Measurements from ENCODE around the gene ITGAE.
"Not testable (repeated sequence)": the region's sequence is repeated elsewhere in the genome, so short reads cannot be mapped to it uniquely, and the experiment has no call there.

The ITGAE gene

DNA sequence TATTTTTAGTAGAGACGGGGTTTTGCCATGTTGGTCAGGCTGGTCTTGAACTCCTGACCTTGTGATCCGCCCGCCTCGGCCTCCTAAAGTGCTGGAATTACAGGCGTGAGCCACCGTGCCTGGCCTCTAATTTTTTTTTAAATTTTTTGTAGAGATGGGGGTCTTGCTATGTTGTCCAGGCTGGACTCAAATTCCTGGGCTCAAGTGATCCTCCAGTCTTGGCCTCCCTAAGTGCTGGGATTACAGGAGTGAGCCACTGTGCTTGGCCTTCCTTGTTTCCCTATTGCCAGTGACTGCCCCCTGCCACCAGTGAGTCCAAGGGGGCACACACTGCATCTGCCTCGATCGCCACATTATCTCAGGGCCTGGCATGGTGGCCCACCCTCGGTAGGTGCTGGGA lies 6.8 kb downstream of the ITGAE start:
- not testable (repeated sequence) for DNase-seq

DNA sequence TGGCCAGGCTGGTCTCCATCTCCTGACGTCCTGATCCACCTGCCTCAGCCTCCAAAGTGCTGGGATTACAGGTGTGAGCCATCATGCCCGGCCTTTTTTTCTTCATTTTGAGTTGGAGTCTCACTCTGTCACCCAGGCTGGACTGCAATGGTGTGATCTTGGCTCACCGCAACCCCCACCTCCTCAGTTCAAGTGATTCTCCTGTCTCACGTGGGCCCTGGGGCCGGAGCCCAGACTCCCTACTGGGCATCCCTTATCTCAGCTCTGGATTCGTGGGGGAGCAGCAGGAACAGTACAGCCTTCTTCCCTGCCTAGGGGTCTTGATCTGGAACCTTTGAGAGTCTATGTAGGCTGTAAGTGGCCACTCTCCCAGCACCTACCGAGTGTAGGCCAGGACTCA lies 7.7 kb downstream of the ITGAE start:
- DNase-seq: not testable (repeated sequence)

DNA sequence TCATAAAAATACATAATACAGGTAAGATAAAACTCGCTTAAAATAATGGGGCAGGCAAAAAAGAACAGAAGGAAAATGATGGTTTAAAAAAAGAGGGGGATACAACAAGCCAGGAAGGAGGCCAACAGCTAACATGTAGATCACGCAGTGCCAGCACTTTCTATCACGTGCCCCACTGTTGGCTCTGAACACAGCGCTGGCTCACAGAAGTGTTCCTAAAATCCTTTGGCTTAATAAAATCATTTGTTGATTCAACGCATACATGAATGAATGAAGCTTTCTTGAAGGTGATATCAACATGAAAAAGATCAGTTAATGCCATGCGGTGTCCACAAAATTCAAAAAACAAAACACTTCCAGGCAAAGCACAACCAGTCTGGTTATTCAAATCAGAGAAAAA lies 8.5 kb downstream of the ITGAE start:
- no peak for DNase-seq

DNA sequence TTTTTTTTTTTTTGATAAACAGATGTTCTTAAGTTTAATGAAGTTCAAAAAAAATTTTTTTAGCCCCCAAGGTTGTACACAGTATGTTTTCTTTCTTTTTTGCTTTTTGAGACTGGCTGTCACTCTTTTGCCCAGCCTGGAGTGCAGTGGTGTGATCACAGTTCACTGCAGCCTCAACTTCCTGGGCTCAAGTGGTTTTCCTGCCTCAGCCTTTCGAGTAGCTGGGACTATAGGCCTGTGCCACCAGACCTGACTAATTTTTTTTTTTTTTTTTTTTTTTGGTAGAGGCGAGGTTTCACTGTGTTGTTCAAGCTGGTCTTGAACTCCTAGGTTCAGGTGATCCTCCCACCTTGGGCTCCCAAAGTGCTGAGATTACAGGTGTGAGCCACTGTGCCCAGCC lies 12.8 kb downstream of the ITGAE start:
- DNase-seq: no peak

DNA sequence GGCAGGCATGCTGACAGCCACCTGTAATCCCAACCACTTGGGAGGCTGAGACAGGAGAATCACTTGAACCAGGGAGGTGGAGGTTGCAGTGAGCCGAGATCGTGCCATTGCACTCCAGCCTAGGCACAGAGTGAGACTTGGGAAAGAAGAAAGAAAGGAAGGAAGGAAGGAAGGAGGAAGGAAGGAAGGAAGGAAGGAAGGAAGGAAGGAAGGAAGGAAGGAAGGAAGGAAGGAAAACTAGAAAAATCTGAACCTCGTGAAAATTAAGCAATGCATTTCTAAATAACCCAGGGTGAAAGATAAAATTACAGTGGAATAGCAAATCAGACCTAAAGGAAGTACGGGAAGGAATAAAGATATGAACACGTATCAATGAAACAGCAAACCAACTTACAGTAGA lies 15.7 kb downstream of the ITGAE start:
- not testable (repeated sequence) for DNase-seq

DNA sequence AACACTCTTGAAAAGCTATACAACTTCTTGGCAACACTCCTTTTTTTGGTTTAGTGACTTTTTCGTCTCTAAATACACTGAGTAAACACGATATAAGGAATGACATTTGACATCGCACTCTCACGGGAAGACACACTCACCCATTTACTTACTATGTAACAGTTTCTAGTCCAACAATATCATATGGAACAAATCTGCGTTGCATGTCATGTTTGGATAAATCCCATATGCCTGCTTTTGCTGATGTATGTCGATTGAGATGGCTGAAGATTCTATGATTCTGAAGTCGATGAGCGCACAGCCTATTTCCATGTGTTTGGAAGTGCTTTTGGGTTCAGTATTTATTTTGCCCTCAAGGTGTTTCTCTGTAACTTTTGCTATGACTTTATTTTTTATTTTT lies 18.2 kb downstream of the ITGAE start:
- no peak for DNase-seq

DNA sequence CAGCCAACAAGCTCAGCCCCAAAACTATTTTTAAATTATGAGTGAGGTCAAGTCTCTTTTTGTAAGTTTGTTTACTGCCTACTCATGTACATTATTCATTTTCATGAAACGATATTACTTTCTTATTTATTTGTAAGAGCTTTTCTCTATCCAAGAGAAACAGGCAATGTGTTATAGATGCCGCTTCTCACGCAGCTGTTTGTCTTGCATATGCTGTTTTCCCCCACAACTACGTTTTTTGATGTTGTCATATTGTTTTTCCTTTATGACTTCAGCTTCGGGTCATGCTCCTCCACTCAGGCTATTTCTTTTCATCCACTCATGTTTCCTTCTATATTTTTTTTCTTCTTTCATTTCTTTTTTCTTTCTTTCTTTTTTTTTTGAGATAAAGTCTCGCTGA lies 20.0 kb downstream of the ITGAE start:
- no peak for DNase-seq

DNA sequence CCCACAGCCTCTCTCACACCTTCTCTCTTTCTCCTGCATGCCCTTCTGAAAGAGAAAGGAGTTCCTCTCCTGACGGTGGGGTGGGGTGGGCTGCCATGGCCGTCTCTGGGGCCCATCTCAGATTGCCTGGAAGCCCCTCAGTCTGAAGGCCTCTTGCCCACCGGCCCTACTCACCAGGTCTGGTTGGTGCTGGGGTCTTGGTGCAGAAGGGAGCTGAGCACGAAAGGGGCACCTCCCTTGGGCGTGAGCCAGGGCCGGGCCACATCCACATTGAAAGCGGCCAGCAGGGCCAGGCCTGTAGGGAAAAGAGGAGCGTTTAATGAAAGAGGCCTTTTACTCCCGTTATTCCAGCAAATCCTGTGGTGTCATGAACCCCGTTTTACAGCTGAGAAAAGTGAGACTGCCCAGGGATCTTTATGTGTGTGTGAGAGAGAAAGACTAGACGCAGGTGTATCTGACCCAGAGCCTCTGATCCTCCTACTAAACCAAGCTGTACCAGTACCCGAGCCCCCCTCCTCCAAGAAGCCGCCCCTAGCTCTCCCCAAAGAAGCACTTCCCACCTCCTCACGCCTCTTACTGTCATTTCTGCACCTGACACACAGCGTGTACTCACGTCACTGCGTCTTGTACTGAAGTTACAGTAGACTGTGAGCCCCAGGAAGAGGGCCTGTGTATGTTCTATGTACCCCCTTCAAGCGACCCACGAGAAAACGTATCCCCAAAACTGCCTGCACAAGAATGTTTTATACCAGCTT lies 23.4 kb downstream of the ITGAE start:
- no peak for DNase-seq

DNA sequence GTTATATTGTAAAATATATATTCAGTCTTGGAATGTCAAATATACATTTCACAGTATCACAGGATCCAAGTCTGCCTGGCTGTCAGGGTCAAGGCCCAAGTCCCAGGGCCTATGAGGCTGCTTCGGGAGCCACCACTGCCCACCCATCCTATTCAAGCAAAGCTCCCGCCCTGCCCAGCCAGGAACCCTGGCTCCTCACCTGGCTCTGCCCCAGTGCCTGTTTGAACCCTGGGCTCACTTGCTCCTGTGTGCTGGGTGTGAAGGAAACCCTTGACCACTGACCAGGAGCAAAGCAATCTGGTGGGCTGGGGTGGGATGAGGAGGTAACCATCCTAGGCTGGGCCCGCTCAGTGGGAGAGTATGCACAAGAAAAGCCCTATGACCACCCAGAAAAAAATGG lies 27.0 kb downstream of the ITGAE start:
- no peak for DNase-seq

DNA sequence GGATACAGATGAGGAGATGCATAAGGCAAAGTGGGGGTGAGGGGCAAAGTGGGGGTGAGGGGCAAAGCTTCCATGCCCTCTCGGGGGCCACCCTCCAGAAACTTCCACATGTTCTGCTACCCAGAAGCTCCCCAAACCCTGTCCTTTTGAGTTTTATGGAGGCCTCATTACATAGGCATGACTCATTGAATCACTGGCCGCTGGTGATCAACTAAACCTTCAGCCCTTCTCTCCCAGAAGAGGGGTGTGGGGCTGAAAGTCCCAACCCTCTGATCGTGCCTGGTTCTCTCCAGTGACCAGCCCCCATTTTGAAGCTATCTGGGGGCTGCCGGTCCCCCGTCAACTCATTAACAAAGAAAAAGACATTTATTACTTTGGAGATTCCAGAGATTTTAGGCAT lies 27.5 kb downstream of the ITGAE start:
- DNase-seq: no peak

DNA sequence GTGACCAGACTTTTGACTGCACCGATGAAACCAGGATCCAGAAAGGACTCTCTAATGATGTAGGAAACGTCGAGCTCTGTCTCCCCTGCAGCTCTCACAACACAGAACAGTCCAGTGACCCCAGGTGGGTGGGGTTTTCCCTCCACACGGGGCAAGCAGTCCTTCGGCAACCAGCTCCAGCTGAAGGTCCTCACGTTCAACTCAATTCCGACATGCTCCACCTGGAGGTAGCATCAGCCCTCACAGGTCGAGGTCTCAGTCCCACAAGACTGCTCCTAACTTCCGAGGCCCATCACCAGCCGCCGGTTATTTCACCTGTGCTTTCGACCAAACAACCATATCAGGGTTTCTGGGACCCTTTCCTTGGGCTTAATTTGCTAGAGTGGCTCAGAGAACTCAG lies 28.2 kb downstream of the ITGAE start:
- no peak for DNase-seq

DNA sequence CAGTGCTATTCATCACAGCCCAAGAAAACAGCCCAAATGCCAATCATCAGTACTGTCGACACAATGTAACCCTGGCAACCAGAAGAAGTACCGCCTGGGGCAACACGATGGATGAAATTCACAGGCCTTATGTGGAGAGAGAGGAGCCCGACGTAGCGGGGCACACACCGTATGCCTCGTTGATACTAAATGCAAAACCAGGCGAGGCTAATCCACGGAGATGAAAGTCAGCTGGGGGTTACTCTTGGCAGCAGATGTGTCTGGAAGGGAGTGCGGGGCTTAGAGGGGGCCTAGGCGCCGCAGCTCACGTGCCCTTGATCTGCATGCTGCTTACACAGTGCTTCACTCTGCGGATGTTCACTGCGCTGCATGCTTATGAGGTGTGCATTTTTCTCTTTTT lies 29.8 kb downstream of the ITGAE start:
- no peak for DNase-seq

DNA sequence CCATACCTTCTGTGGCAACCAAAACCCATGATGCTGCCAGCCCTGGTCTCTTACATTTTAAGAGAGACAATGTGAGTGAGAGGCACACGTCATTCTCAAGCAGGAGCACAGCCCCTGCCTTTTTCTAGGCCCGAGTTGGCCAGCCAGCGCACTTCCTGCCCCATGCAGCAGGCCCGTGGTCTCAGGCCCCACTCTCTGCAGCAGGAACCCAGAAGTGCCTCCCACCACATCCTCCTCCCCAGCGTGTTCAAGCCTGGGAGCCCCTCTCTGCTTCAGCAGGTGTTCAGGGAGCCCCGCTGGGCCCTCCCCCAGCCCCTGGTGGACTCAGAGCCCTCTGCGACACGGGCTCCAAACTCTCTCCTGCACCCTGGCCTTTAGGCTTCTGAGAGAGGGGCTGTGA lies 30.5 kb downstream of the ITGAE start:
- DNase-seq: no peak

DNA sequence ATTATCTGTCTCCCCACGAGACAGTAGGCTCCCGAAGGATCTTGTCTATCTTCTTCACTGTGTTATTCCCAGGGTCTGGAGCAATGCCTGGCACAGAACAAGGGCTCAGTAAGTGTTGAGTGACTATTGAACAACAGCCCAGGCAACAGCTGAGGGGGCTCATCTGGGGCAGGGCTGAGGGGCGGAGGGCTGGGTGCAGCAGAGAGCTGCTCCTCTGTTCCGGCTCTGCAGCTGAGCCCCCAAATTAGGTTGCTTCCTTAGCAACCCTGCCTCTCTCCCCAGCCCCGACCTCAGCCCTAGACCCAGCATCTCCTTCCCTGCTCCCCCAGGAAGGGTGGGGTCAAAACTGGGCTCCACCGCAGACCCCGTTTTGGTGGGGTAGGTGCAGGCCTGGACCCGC lies 32.2 kb downstream of the ITGAE start:
- no peak for DNase-seq

DNA sequence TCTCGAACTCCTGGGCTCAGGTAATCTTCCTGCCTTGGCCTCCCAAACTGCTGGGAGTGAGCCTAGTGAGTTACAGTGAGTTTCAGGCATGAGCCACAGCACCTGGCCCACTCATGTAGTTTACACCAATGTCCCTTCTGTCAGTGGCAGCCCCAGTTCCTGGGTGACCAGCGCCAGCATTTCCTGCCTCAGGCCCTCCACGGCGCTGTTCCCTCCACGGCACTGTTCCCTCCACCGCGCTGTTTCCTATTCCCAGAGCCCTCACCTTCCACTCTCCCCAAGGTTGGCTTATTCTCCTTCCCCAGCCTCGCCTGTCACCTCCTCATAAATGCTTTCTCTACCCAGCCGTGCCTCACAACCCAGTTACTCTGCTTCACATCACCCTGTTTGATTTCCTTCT lies 32.6 kb downstream of the ITGAE start:
- no peak for DNase-seq

DNA sequence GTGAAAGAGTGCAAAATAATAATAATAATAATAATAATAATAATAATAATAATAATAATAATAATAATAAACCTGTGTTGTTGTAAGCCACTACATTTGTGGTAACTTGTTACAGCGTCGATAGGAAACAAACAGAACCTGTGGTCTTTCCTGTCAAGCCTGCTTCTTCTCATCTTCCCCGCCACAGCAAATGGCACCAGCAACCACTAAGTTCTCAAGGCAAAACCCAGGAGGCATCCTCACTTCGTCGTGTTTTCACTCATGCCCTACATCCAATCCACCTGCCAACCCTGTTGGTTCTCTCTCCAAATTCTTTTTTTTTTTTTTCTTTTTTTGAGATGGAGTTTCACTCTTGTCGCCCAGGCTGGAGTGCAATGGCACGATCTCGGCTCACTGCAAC lies 34.2 kb downstream of the ITGAE start:
- no peak for DNase-seq

DNA sequence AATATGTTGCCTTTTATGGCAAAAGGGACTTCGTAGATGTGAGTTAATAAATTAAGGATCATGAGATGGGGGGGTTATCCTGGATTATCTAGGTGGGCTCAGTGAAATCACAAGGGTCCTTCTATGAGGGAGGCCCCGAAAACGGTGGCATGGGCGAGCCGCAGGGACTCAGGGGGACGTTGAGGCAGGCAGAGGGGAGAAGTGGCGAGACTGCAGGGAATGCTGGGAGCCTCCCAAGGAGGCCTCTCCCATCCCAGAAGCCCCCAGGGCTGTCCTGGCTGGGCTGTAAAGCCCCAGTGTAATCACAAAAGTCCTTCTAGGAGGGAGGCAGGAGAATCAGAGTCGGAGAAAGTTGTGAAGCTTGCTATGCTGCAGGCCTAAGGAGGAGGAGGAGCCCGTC lies 35.0 kb downstream of the ITGAE start:
- DNase-seq: no peak

DNA sequence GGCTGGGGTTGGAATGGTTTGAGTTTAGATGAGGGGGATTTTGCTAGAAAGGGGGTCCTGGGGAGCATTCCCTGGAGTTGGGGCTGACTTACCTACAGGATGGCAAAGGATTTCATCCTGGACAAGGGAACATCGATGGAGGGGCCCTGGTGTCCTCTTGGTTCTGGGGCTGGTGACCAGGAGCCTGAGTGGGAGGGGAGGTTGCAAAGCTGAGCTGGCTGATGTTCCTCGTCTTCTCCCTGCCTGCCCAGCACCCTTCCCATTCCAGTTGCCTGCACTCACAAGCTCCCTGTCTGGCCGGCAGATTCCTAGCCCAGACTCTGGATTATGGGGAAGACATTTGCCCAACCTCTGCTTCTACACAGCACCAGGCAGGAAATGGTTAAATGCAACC lies 37.2 kb downstream of the ITGAE start:
- no peak for DNase-seq

DNA sequence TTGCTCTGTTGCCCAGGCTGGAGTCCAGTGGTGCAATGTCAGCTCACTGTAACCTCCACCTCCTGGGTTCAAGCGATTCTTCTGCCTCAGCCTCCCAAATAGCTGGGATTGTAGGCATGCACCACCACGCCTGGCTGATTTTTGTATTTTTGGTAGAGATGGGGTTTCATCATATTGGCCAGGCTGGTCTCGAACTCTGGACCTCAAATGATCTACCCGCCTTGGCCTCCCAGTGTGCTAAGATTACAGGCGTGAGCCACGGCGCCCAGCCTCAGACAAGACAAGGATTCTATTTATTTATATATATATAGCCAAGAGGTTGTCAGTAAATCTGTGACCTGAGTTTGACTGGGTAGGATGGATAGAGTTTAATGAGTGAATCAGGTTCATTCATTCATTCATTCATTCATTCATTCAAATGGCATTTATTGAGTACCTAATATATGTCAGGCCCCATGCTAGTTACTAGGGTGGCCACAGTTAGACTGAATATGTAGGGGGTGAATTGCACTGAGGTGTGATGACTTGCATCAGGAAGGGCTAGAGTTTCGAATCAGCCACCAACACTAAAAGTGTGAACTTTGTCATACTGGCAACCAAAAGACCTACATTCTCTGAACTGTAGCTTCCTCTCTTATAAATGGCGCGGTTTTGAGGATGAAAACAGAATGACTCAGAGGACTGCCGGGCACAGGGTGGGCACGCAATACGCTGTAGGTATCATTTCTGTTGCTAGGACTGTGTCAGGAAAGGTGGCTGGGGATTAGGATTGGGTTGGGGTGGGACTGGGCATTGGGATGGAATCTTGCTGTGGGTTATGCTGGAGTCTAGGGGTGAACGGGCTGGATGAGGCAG lies 37.8 kb downstream of the ITGAE start:
- DNase-seq: no peak

DNA sequence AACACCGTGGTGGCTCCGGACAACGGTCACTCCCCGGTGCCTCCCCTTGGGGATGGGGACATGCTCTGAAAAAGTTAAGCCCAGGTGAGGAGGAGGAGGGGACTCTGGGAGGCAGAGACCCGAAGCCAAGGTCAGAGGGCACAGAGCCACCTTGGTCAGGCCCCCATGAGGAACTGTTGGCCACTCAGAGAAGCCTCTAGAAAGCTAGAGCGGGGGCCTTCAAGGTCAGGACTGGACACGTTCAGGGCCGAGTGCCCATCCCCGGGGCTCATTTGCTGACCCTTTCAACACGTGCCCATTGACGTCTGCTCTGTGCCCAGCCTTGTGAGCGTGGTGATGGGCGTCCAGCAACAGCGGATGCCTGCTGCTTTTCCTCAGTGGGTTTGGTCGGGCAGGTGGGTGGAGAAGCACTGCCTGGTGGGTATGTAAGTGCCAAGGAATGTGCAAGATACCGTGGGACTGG lies 39.0 kb downstream of the ITGAE start:
- no peak for DNase-seq

DNA sequence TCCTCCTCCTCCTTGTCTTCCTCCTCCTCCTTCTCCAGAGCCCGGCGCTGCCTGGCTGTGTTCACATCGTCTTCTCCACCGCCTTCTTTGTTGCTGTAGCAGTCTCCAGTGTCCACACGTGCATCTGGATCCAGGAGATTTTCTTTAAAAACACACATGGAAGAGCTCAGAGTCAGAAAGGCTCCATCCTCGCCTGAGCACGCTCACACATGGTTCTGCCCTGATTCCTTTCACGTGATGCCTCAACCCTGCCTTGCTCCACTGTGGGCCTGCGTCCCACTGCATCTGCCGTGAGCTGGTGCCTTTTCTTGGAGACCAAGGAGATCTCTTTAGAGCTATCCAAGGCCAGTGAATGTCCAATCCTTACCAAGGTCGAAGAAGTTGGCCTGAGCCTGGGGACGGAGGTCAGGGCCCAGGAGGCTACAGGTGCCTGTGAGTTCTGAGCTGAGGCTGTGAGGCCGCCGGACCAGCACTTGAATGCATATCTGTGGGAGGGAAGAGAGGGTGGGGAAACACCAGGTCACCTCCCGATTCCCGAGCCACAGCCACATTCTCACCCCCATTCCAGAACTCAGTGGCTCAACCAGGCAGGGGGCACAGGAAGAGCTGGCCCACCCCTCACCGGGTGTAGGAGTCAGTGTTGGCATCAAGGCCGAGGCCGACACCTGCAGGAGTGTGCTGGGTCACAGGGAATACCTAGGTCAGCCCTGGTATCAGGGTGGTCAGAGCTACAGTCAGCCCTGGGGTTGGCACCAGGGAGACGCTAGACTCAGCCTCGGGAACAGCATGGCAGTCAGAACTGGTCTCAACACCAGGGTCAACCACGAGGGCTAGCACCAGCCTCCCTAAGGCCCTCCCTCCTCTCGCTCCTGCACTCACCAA lies 39.7 kb downstream of the ITGAE start:
- no peak for DNase-seq

DNA sequence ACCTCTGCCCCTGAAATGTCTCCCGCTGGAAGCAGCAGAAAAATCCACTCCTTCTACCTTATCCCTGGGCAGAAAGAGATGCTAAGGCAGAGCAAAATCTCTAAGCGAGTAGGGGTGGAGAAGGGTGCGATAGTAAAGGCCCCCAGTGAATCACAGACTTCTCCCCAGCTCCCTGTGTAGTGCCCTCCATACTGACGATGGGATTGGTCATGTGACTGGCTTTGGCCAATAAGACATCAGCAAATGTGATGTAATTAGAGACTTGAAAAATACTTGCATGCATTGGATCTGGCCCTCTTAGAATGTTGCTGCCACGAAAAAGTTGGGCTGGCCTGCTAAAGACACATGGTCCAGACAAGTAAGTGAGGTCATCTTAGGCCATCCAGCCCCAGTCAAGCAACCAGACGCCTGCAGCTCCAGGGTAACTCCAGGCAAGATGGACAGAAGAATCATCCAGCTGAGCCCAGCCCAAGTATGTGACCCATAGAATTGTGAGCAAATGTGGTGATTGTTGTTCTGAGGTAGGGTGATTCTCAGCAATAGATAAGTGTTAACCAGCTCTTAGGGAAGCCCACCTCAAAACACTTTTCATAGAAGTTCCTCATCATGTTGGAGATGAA lies 41.3 kb downstream of the ITGAE start:
- no peak for DNase-seq

Data from AML-193 (cell line).